HepG2 (cell line): ENCODE results near the gene EPHA10. TPM values are rescaled to one million over a fixed set of nuclear protein-coding genes. Genes with fewer than 3 reads are reported as not detected.

ENCODE experiments used
- AGO2 ChIP-seq: fragments of 200-400 bp; formaldehyde crosslinking; optimal IDR thresholded peaks from 2 replicates; pipeline ENCODE3; 2017; ENCODE audit warnings: mild to moderate bottlenecking, low read depth, low read length, moderate library complexity
- ATF7-NPFF ChIP-seq: sonication (generic); formaldehyde crosslinking; IDR thresholded peaks from 2 replicates; pipeline ENCODE4 v1.8.1; 2023; ENCODE audit warnings: mild to moderate bottlenecking, low read depth, missing genetic modification reagents, moderate library complexity
- CBX1 ChIP-seq: IDR thresholded peaks from one replicate; pipeline ENCODE4 v1.6.1; 2016; ENCODE audit warnings: antibody characterized with exemption, low read depth
- DNMT1 ChIP-seq: sonication (generic); formaldehyde crosslinking; IDR thresholded peaks from 2 replicates; pipeline ENCODE4 v1.5.1; 2020; ENCODE audit warnings: mild to moderate bottlenecking, missing genetic modification reagents
- KMT2A ChIP-seq: sonication (generic); formaldehyde crosslinking; IDR thresholded peaks from 2 replicates; pipeline ENCODE4 v1.4.0; 2020; ENCODE audit warnings: missing genetic modification reagents
- MXI1 ChIP-seq: IDR thresholded peaks from 3 replicates; pipeline ENCODE4 v1.6.1; 2012; ENCODE audit warnings: low read depth, low read length, inconsistent platforms, borderline replicate concordance
- MYC ChIP-seq: sonication (generic); formaldehyde crosslinking; IDR thresholded peaks from 2 replicates; pipeline ENCODE4 v1.9.0; 2021; ENCODE audit warnings: missing genetic modification reagents, borderline replicate concordance
- NAIF1 ChIP-seq: sonication (generic); formaldehyde crosslinking; IDR thresholded peaks from 2 replicates; pipeline ENCODE4 v1.5.0; 2020; ENCODE audit warnings: mild to moderate bottlenecking, missing genetic modification reagents, borderline replicate concordance
- SAP130 ChIP-seq: IDR thresholded peaks from 2 replicates; pipeline ENCODE4 v1.6.1; 2016; ENCODE audit warnings: low read depth
- STAG1 ChIP-seq: sonication (generic); formaldehyde crosslinking; IDR thresholded peaks from 2 replicates; pipeline ENCODE4 v1.4.0; 2020; ENCODE audit warnings: missing genetic modification reagents
- TARDBP ChIP-seq: sonication (generic); formaldehyde crosslinking; IDR thresholded peaks from 2 replicates; pipeline ENCODE4 v1.8.0; 2022; ENCODE audit warnings: mild to moderate bottlenecking, missing genetic modification reagents
- ZNF761 ChIP-seq: sonication (generic); formaldehyde crosslinking; conservative IDR thresholded peaks from 2 replicates; pipeline ENCODE4 v1.4.0; 2020; ENCODE audit warnings: mild to moderate bottlenecking, missing genetic modification reagents
- ZNF766 ChIP-seq: sonication (generic); formaldehyde crosslinking; IDR thresholded peaks from 2 replicates; pipeline ENCODE4 v1.5.0; 2020; ENCODE audit warnings: missing genetic modification reagents, borderline replicate concordance
- ZNF777 ChIP-seq: sonication (generic); formaldehyde crosslinking; IDR thresholded peaks from 2 replicates; pipeline ENCODE4 v1.4.0; 2020; ENCODE audit warnings: missing genetic modification reagents
- ZSCAN29 ChIP-seq: sonication (generic); formaldehyde crosslinking; conservative IDR thresholded peaks from 2 replicates; pipeline ENCODE4 v1.4.0; 2020; ENCODE audit warnings: mild to moderate bottlenecking, missing genetic modification reagents
- ZSCAN31 ChIP-seq: sonication (generic); formaldehyde crosslinking; IDR thresholded peaks from 2 replicates; pipeline ENCODE4 v1.5.0; 2020; ENCODE audit warnings: low read depth, mild to moderate bottlenecking, missing genetic modification reagents
- polyA plus RNA-seq, 8 experiments: library from polyadenylated mRNA; depleted of rRNA in 3 of 8; stranded (reverse) in 7 of 8; unstranded in 1 of 8; fragments of >200 nt; fragmentation: Illumina TruSeq in 4 of 8; extraction: Trizol in 4 of 8; gene quantifications; 2 replicates each; pipeline versions ENCODE4 v1.2.1 to v1.2.3, GENCODE V29; 2011 to 2016; ENCODE audit warnings: low read depth in 4 of 8, missing spikeins in 1 of 8, mixed read lengths in 1 of 8; ENCODE audit not compliant: insufficient read depth in 1 of 8
- total RNA-seq, 5 experiments: library from RNA; depleted of rRNA; stranded (reverse); fragments of >200 nt; fragmentation: Illumina TruSeq; extraction: Trizol; gene quantifications; 2 replicates each; pipeline ENCODE4 v1.2.3, GENCODE V29; 2016; ENCODE audit warnings: low read depth in 1 of 5
- TF ChIP-seq, protein P1 (sequence below): sonication (generic); formaldehyde crosslinking; conservative IDR thresholded peaks from 2 replicates; pipeline ENCODE4 v1.8.0; 2022; ENCODE audit warnings: mild to moderate bottlenecking, moderate library complexity, missing genetic modification reagents
- TF ChIP-seq, protein P2 (sequence below): sonication (generic); formaldehyde crosslinking; IDR thresholded peaks from 2 replicates; pipeline ENCODE4 v1.8.0; 2023; ENCODE audit warnings: mild to moderate bottlenecking, missing genetic modification reagents
- TF ChIP-seq, protein P3 (sequence below): IDR thresholded peaks from 2 replicates; pipeline ENCODE4 v1.6.1; 2016; ENCODE audit warnings: mild to moderate bottlenecking
- TF ChIP-seq, protein P4 (sequence below): IDR thresholded peaks from 2 replicates; pipeline ENCODE4 v1.6.1; 2016; ENCODE audit warnings: mild to moderate bottlenecking, missing biosample characterization, missing genetic modification reagents
- TF ChIP-seq, protein P5 (sequence below): sonication (generic); formaldehyde crosslinking; IDR thresholded peaks from 2 replicates; pipeline ENCODE4 v1.9.0; 2022; ENCODE audit warnings: missing genetic modification reagents, mild to moderate bottlenecking, borderline replicate concordance

Gene EPHA10
- total and polyA plus RNA-seq, 2 of the 13 experiments (the other 11 are each of a cell fraction or from before 2014, with no cell fraction given): 0.11 to 0.58 TPM

DNA sequence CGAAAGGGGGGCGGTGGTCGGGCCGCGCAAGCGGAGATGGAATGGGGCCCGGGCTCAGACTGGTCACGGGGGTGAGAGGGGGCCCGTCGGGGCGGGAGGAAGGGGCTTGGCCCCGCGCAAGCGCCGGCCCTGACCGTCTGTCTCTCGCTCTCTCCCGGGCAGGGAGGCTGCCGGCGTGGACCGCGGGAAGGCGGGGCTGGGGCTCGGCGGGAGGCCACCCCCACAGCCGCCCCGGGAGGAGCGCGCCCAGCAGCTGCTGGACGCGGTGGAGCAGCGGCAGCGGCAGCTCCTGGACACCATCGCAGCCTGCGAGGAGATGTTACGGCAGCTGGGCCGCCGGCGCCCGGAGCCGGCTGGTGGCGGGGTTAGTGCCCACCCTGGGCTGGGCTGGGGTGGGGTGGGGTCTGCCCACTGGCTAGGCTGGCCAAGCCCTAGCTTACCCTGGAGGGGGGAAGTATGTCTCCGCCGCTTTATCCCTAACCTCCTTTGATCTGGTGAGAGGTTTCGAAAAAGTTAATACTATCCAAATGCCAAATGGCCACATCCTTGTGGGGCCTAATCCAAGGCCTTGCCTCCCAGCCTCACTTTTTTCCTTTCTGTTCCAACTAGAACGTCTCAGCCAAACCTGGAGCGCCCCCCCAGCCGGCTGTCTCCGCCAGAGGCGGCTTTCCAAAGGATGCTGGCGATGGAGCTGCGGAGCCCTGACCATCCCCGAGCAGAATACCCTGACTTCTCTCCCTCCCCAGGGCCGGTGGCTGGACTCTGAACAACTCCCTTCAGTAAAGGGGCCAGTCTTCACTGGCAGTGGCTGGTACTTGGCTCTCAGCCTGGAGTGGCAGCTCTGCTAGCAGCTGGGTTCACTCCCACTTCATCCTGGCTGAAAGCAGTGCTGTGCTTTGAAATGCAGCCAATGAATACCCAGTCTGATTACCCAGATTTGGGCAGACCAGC is 43.7 kb upstream of the EPHA10 start (continued):
- TF ChIP-seq, protein P1, sequence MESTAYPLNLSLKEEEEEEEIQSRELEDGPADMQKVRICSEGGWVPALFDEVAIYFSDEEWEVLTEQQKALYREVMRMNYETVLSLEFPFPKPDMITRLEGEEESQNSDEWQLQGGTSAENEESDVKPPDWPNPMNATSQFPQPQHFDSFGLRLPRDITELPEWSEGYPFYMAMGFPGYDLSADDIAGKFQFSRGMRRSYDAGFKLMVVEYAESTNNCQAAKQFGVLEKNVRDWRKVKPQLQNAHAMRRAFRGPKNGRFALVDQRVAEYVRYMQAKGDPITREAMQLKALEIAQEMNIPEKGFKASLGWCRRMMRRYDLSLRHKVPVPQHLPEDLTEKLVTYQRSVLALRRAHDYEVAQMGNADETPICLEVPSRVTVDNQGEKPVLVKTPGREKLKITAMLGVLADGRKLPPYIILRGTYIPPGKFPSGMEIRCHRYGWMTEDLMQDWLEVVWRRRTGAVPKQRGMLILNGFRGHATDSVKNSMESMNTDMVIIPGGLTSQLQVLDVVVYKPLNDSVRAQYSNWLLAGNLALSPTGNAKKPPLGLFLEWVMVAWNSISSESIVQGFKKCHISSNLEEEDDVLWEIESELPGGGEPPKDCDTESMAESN: 0 out of 2 replicates have a peak, but pooled peaks have one; percentile 31
- TF ChIP-seq ZSCAN29 (CRISPR knock-in tag) (0 out of 2 replicates have a peak, but pooled peaks have one; percentile 64), STAG1 (0 out of 2 replicates have a peak, but pooled peaks have one; percentile 7), SAP130 (peak; percentile 64), MXI1 (peak; percentile 25; the same call in 1 of the 3 replicates), KMT2A (CRISPR knock-in tag) (0 out of 2 replicates have a peak, but pooled peaks have one; percentile 13), ZNF761 (0 out of 2 replicates have a peak, but pooled peaks have one; percentile 65), ZSCAN31 (CRISPR knock-in tag) (no peak; the same call in 1 of the 2 replicates), DNMT1 (CRISPR knock-in tag) (0 out of 2 replicates have a peak, but pooled peaks have one; percentile 16), ZNF777 (CRISPR knock-in tag) (peak; percentile 77), TARDBP (CRISPR knock-in tag) (peak; percentile 50; the same call in 1 of the 2 replicates), ZNF766 (CRISPR knock-in tag) (no peak), CBX1 (no peak), AGO2 (peak; percentile 56), NAIF1 (no peak), ATF7-NPFF (CRISPR knock-in tag) (0 out of 2 replicates have a peak, but pooled peaks have one; percentile 27), MYC (peak; percentile 14; the same call in 1 of the 2 replicates)
- TF ChIP-seq, protein P2, sequence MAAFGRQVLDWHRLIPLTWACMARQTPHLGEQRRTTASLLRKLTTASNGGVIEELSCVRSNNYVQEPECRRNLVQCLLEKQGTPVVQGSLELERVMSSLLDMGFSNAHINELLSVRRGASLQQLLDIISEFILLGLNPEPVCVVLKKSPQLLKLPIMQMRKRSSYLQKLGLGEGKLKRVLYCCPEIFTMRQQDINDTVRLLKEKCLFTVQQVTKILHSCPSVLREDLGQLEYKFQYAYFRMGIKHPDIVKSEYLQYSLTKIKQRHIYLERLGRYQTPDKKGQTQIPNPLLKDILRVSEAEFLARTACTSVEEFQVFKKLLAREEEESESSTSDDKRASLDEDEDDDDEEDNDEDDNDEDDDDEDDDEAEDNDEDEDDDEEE (CRISPR knock-in tag): no peak
- TF ChIP-seq, protein P3, sequence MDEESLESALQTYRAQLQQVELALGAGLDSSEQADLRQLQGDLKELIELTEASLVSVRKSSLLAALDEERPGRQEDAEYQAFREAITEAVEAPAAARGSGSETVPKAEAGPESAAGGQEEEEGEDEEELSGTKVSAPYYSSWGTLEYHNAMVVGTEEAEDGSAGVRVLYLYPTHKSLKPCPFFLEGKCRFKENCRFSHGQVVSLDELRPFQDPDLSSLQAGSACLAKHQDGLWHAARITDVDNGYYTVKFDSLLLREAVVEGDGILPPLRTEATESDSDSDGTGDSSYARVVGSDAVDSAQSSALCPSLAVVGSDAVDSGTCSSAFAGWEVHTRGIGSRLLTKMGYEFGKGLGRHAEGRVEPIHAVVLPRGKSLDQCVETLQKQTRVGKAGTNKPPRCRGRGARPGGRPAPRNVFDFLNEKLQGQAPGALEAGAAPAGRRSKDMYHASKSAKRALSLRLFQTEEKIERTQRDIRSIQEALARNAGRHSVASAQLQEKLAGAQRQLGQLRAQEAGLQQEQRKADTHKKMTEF (CRISPR knock-in tag): peak; percentile 47; the same call in 1 of the 2 replicates
- TF ChIP-seq, protein P4, sequence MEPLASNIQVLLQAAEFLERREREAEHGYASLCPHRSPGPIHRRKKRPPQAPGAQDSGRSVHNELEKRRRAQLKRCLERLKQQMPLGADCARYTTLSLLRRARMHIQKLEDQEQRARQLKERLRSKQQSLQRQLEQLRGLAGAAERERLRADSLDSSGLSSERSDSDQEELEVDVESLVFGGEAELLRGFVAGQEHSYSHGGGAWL: 0 out of 2 replicates have a peak, but pooled peaks have one; percentile 25
- TF ChIP-seq, protein P5, sequence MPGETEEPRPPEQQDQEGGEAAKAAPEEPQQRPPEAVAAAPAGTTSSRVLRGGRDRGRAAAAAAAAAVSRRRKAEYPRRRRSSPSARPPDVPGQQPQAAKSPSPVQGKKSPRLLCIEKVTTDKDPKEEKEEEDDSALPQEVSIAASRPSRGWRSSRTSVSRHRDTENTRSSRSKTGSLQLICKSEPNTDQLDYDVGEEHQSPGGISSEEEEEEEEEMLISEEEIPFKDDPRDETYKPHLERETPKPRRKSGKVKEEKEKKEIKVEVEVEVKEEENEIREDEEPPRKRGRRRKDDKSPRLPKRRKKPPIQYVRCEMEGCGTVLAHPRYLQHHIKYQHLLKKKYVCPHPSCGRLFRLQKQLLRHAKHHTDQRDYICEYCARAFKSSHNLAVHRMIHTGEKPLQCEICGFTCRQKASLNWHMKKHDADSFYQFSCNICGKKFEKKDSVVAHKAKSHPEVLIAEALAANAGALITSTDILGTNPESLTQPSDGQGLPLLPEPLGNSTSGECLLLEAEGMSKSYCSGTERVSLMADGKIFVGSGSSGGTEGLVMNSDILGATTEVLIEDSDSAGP: peak; percentile 98; the same call in 1 of the 2 replicates
